Breast epithelium (tissue), 3 donors: ENCODE data around the gene MIEF2.

Experiments
- CTCF ChIP-seq, 3 donors: fragments of 450-650 bp; IDR thresholded peaks; one replicate each; pipeline ENCODE4 v1.5.1; 2016 to 2017; ENCODE audit warnings: antibody characterized with exemption in 3 of 3, mild to moderate bottlenecking in 3 of 3, moderate library complexity in 3 of 3
- POLR2A ChIP-seq: fragments of 450-650 bp; IDR thresholded peaks from one replicate; pipeline ENCODE4 v1.6.1; 2016; ENCODE audit warnings: antibody characterized with exemption, mild to moderate bottlenecking, moderate library complexity
- POLR2AphosphoS5 ChIP-seq, 3 donors: sonication (generic); formaldehyde crosslinking; IDR thresholded peaks; one replicate each; pipeline ENCODE4 v1.6.1; 2017; ENCODE audit warnings: antibody characterized with exemption in 3 of 3

GRCh38 chr17:18225121-18225641, 35.3 kb upstream of the MIEF2 start, which contains the start of gene LLGL1:
- TF ChIP-seq CTCF (IDR thresholded peaks at IDR 0.05) (no peak), POLR2A (no peak), POLR2AphosphoS5 (IDR thresholded peaks at IDR 0.05) (peak in 2 of 3 donors; percentile 17 to 49)
